GM18870 (cell line): ENCODE data around the gene SBNO2.
"Not testable (repeated sequence)": the region's sequence is repeated elsewhere in the genome, so short reads cannot be mapped to it uniquely, and the experiment has no call there.

Source experiments
- ATAC-seq: cut with Tn5 transposase; IDR thresholded peaks from one replicate; pipeline ENCODE4 v1.9.1; 2021; ENCODE audit warnings: moderate library complexity; ENCODE audit not compliant: unreplicated experiment

The SBNO2 gene

GRCh38 chr19:1173845-1174809 is at the start of gene SBNO2:
Gene SBNO2 (minus strand): TSS chr19:1174268. CDS start chr19:1154276, 19,992 bp downstream.
- no peak for ATAC-seq

GRCh38 chr19:1223018-1223855 is 49.2 kb upstream of the SBNO2 start:
- no peak for ATAC-seq

- ATAC-seq, result no peak
Observed at GRCh38 chr19:1222394-1222793, 48.3 kb upstream of the SBNO2 start.

DNA sequence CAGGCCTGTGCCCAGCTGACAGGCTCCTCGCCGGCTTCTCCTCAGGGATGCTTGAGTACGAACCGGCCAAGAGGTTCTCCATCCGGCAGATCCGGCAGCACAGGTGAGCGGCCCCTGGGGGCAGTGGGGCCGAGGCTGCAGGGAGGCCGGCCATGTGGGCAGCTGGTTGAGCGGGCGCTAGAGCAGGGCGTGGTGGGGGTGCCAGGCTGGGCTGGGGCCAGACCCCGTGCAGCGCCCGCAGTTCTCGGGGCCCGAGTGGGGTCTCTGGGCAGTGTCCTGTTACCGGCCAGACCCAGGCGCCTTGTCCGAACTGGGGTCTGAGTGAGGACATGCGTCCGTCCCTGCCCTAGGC is 47.8 kb upstream of the SBNO2 start:
- no peak for ATAC-seq

DNA sequence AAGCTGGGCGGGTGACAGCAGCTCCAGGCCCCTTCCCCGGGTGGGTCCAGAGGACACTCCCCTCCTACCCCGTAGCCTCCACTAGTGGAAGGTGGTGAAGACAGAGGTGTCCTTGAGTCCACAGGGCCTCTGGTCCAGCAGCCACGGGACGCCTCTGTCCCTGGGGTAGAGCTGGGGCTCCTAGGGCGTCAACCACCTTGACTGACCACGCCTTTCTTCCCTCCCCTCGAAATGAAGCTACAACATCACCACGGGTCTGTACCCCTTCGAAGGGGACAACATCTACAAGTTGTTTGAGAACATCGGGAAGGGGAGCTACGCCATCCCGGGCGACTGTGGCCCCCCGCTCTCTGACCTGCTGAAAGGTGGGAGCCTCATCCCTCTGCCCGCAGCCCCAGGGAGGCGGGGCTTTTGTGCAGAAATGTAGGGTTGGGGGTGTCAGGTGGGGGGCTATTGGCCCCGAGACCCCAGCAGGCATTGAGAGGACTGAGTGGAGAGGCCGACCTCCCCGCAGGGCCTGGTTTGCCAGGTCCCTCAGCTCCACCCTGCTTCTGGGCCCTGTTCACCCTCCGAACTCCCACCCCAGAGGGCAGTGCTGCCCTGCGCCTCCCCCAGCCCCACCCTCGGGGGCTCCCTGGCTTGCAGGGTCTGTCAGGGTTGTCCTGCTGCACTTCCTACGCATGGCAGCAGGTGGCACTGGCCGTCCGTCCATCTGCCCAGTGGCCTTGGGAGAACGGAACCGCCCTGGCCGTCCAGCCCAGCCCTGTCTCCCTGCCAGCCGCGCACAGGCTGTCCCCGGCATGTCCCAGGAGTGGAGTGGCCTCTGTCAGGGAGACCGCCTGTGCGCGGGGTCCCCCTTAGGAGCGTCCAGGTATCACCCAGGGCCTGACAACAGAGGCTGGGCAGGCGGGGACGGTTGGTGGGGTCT is 47.2 kb upstream of the SBNO2 start:
- ATAC-seq, result no peak

GRCh38 chr19:1220477-1220930 is 46.4 kb upstream of the SBNO2 start:
- ATAC-seq, result no peak

DNA sequence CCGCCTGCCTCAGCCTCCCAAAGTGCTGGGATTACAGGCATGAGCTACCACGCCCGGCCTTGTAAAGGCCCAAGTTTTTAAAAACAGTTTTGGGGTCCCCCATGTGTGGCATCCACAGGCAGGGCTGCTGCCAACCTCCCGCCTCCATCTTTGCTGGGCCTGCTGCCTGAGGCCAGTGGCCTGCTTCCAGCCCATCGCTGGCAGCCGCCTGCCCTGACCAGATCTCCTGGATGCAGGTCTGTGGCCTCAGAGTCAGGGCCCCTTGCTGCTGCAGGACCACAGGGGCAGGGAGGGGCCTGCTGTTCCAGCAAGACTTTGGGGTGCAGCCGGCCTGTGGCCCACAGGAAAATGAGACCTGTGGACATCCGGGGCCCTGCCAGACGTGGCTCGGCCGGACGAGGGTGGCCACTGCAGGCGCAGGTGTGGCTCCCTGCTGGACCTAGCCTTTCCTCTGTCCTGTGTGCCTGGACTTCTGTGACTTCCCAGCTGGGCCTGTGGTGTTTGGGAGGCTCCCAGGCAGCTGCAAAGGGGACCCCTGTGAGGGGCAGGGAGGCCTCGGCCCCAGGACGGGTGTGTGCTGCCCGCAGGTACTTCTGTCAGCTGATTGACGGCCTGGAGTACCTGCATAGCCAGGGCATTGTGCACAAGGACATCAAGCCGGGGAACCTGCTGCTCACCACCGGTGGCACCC is 45.9 kb upstream of the SBNO2 start:
- ATAC-seq, result no peak

GRCh38 chr19:1218751-1219567 is 44.9 kb upstream of the SBNO2 start:
- ATAC-seq, result no peak

DNA sequence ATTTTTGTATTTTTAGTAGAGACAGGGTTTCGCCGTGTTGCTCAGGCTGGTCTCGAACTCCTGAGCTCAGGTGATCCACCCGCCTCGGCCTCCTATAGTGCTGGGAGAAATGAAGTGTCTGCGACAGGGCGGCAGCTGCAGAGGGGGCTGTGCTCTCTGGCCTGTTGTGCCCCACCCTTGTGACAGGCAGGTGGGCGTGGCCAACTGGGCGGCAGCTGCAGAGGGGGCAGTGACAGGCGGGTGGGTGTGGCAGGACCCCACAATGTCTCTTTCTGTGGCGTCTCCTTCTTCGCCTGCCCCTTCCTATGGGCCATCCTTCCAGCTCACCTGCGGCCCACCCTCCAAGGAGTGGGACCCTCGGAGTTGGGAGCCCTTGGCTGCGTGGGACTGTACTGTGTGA is 43.3 kb upstream of the SBNO2 start:
- no peak for ATAC-seq

- no peak for ATAC-seq
Observed at GRCh38 chr19:1216756-1217155, 42.7 kb upstream of the SBNO2 start.

- no peak for ATAC-seq
Observed at GRCh38 chr19:1214862-1215731, 41.0 kb upstream of the SBNO2 start.

GRCh38 chr19:1214299-1214861 is 40.3 kb upstream of the SBNO2 start:
- no peak for ATAC-seq

- ATAC-seq, result no peak
Observed at GRCh38 chr19:1213391-1214286, 39.6 kb upstream of the SBNO2 start.

DNA sequence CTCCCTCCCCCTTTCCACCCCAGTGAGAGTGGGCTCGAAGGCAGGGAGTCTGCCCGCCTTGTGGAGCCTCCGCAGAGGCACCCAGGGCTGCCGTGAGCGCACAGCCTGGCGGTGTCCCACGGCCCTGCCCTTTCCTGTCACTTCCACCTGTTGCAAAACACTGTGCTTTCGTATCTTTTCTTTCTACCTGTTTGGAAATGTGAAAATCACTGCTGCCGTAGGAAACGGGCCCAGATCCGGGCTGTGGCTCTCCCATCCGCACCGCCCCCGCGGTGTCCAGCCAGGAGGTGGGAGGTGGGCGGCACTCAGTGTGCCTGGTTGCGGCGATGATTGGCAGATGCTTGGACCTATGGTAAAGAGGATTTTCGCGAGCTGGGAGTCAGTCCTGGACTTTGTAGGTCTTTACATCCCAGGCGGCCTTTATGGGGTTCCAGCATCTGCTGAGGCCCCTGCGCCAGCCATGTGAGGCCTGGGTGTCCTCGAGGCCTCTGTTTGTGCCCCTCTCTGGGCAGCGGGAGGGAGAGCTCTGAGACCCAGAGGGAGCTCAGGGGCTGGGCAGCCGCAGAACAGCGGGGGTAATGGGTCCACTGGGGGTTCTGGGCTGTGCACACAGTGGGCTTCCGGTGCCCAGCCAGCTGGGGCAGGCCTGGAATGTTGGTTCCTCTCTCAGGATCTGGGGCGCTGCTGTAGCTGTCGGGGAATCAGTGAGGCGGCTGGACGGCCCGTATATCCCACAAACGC is 37.6 kb upstream of the SBNO2 start:
- no peak for ATAC-seq

- no peak for ATAC-seq
Observed at GRCh38 chr19:1210227-1210538, 36.1 kb upstream of the SBNO2 start.

- not testable (repeated sequence) for ATAC-seq
Observed at GRCh38 chr19:1208830-1209229, 34.8 kb upstream of the SBNO2 start.
